Activated naive CD8-positive, alpha-beta T cell treated with anti-CD3 and anti-CD28 coated beads, Interleukin-2, amount 50 U/mL, for 16 hours (primary cell): ENCODE results near the gene C14orf119.

Experiments used
- DNase-seq: peaks from one replicate; pipeline ENCODE4 v3.0.0-alpha.2; 2020; ENCODE audit warnings: low read depth, low spot score

Gene C14orf119

GRCh38 chr14:23148591-23149249 is 53.4 kb downstream of the C14orf119 start:
- no peak for DNase-seq

GRCh38 chr14:23149745-23150144 is 54.4 kb downstream of the C14orf119 start:
- no peak for DNase-seq
